DMS153 treated with DMSO at 0.1 percent for 48 hours (cell line): ENCODE measurements around the gene EEFSEC.
A peak's percentile ranks its signal among the peaks of the same experiment; 100 is the strongest.
"Not testable (repeated sequence)": the region's sequence is repeated elsewhere in the genome, so short reads cannot be mapped to it uniquely, and the experiment has no call there.

Experiments
- DNase-seq: peaks from one replicate; lab custom pipeline; 2025; ENCODE audit not compliant: unreplicated experiment; lab: John Stamatoyannopoulos, UW

The EEFSEC gene

DNA sequence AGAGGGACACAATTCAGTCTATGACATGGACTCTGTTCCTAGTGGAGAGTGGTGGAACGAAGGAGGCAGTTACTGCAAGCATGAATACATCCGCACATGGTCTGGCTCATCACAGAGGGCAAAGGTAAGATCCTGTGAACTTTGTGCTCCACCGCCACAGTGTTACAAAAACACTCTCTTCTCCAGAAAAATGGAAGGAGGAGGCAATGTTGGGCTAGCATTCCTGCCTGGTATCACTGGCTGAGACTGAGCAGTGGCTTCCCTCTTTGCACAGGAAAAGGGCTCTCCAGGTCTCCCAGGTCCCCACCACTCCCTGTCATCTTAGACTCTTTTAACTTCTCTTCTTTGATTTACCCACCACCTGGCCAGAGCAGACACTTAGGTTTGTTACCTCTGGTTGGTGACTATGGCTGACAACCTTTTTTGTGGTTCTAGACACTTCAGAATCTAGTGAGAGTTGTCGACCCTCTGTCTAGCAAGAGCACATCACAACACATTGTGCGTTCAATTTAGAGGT, 1.5 kb upstream of the EEFSEC start:
- no peak for DNase-seq

DNA sequence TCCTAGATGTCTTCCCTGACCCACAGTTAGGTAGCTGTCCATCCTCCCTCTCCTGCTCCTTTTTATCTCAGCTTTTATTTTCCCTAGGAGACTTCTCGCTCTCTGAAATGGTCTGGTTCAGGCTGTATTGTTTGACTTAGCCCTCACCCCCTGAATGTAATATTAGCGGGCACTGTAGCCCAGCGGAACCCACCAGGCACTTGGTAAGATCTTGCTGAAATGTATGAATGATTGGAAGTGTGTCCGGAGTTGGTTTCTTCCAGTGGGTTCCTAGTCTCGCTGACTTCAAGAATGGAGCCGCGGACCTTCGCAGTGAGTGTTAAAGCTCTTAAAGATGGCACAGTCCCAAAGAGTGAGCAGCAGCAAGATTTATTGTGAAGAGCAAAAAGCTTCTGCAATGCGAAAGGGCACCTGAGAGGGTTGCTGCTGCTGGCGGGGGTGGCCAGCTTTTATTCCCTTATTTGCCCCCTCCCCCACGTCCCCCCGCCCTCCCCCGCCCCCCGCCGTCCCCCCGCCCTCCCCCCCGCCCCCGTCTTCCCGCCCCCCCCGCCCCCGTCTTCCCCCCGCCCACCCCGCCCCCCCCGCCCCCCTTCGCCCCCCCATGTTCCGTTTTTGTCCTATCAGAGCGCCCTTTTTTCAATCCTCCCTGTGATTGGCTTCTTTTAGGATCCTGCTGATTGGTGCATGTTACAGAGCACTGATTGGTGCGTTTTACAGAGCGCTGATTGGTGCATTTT, 694 bp upstream of the EEFSEC start:
- no peak for DNase-seq

DNA sequence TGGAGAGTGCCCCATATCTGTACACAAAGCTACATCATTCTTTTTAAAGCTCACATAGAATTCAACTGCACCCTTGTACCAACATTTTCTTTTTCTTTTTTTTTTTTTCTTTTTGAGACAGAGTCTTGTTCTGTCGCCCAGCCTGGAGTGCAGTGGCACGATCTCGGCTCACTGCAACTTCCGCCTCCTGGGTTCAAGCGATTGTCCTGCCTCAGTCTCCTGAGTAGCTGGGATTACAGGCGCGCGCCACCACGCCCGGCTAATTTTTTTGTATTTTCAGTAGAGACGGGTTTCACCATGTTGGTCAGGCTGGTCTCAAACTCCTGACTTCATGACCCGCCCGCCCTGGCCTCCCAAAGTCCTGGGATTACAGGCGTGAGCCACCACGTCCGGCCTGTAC, 1.1 kb downstream of the EEFSEC start:
- DNase-seq = not testable (repeated sequence)

DNA sequence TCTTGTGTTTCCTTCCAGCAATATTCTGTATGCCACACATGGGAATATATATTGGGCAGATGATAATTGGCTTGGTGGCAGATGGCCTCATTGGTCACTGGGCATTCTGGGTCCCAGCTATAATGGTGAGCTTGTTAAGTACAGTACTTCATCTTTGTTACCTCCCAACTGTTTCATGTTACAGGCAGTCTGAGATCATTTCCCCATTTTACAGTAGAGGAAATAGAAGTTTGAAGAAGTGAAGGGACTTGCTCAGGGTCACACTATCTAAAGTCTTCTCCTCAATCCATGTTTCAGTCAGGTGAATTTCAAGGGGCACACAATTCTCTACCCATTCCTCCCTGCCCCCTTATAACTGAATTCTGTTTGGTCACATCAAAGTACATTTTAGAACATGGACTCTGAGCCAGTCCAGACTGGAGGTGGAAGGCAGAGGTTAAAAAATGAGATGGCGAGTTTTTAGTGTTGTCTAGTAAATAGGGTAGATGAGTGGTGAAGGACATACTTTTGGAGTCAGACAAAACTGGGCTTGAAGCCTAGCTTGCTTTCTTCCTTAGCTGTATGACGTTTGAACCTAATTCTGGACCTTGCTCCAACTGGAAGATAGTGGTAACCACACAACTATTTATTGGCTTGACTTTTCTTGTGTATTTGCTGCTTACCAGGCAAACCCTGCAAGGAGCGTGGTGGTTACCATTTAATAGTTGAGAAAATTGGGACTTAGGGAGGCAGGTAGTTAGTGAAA, 2.5 kb downstream of the EEFSEC start:
- no peak for DNase-seq

DNA sequence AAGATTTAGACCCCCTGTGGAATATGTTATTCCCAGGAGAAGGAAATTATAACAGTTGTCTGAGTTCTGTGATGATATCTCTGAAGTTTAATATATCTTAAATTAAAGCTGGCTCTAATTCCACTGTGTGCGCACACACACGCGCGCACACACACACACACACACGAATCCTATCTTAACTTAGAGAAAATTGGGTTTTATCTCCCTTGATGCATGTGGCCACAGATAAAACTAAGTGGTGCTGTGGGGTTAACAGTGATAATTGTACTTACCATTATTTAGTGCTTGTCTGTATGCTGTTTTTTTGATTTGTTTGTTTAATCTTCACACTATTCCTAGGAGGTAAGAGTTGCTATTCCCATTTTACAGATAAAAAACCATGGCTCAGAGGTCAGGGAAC, 7.4 kb downstream of the EEFSEC start:
- no peak for DNase-seq

DNA sequence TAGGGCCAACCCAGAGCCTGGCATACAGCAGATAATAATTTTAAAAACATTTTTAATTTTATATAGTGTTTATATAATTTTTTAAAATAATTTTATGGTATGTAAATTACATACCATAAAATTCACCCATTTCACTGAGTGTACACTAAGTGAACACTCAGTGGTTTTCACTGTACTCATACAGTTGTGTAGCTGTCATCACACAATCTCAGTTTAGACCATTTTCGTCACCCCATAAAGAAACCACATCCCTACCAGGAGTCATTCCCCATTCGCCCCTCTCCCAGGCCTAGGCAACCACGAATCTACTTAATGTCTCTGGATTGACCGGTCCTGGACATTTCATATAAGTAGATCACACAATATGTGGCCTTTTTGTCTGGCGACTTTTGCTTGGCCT, 10.2 kb downstream of the EEFSEC start:
- DNase-seq = no peak

DNA sequence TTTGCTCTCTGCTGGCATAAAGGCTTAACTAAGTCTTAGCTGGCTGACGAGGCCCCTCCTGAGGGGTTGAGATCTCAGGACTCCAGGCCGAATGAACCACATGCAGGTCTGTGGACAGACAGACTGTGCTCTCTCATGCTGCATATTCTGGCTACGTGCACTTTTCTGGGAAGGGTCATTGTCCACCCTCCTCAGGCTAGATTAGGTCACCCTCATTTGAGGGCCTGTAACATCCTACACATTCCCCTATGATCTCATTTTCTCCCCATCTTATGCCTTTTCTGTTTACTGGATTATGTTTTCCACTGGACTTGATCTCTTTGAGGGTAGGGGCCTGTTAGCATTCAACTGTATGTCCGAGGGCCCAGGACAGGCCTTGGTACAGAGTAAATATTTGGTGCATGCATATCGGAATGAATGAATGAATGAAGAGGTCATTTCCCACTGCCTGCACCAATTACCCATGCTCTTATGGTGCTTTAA, 13.7 kb downstream of the EEFSEC start:
- DNase-seq = no peak

DNA sequence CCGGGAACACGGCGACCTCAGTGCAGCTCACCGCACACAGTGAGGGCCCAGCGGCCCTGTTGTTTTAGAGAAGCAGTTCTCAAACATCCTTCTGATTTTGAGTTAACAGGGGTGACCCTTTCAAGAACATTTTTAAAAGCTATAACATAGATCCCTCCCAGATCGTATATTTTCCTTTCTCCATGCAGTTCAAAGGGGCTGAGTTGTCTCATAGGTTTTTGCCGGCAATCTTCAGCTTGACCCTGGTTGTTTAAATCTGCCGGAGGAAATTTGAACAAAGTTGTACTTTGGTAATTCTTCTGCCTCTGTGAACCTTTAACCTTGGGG, 14.3 kb downstream of the EEFSEC start:
- DNase-seq = no peak

DNA sequence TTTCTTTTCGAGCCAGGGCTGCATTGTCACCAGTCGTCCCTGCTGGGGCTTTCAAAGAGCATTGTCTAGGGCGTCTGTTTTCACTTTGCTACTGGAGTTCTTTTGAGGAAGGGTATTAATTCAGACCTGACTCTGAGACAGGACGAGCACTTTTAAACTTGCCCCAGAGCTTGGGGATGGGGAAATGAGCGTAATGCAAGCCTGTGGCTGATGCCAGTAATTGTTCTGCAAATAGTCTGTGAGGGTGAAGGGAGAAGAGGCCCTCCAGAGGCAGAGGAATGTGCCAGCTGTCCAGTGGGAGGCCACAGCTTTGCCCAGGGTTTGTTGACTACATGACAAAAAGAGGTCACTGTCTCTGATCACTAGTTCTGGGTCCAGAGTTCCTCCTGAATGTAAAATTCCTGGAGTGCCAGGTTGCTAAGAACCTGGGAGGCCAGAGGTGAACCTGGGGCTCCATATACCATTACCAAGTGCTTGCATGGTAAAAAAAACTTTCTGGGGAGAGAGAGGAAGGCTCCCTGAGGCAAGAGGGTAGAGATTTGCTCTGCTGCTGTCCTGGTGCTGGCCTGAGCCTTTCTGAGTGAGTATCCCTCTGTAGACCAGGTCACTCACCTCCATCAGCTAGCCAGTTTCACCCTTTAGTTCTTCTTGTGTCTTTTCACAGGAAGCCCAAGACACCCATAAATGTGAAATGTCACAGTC, 14.8 kb downstream of the EEFSEC start:
- no peak for DNase-seq

DNA sequence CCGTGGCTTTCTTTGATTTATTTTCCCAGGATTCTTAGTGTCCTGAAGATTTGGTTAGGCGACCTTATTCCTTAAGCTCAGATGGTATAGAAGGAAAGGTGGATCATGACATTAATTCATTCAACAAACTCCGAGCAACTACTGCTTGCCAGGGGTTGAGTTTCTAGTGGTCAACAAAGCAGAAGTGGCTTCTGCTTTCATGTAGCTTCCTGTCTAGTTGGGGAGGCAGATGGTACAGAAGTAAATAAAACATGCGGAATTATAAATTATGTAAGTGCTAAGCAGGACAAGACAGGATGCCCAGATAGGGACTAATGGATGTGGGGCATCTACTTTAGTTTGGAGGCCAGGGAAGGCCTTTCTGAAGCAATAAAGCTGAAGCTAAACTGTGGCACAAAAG, 15.6 kb downstream of the EEFSEC start:
- DNase-seq = no peak

DNA sequence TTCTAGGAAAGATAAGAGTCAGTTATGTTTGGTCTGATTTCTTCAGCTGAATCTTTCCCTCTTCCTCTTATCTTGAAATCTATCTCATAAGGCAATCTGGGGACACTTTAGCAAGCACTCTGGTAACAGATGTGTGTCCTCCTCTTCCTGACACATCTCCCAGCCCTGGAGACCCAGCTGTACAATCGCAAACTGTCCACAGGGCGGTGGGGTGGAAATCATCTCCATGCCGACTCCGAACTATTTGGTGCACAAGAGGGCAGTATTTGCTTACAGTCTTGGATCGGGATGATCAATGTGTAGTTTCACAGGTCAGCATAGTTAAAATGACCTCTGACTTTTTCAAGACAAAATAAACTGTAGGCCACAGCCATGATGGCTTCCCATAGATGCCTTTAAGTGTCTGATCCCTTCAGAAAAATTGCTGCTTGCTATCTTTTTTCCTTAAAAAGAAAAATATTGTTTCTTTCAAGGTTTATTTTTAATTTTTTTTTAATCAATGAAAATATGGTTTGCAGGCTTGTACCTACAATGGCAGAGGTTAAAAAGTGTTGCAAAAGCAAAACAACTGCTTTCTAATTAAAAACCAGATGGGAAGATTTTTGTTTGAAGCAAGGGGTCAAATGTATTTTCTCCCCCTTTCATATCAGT, 17.7 kb downstream of the EEFSEC start:
- DNase-seq = peak; percentile 3

DNA sequence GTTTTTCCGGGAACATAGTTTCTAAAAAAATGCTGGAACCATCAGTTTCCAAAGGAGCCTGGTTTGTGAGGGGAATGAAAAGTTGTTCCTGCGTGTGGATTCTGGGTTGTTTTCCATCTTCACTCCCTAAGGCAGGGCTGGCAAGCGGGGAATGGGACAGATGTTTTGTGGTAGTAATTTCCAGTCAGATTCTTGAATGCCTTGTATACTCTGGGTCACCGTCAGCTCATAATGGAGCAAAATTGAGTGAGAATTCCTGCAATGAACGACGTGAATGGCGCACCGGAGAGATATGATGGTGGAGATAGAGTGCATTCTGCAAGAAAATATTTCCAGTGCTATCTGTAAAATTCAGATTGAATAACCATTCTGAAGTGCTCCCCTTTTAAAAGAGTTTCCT, 19.9 kb downstream of the EEFSEC start:
- DNase-seq = no peak

DNA sequence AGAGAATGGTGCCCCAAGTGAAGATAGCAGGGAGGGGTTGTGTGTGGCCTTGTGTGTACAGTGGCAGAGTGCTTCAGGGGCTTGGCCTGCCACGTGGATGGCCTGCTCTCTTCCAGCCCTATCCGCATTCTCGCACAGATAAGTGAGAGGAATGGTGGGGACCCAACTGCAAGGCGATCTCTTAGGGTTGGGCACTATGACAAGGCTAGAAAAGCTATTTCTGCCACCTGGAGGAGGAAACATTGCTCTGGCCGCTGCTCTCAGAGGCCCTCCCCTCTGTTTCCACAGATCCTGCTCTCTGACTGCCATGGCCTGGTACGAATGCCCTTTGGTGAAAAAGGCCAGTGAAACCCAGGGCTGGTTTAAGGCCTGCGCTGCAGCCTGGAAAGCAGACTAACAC, 20.6 kb downstream of the EEFSEC start:
- DNase-seq = no peak

DNA sequence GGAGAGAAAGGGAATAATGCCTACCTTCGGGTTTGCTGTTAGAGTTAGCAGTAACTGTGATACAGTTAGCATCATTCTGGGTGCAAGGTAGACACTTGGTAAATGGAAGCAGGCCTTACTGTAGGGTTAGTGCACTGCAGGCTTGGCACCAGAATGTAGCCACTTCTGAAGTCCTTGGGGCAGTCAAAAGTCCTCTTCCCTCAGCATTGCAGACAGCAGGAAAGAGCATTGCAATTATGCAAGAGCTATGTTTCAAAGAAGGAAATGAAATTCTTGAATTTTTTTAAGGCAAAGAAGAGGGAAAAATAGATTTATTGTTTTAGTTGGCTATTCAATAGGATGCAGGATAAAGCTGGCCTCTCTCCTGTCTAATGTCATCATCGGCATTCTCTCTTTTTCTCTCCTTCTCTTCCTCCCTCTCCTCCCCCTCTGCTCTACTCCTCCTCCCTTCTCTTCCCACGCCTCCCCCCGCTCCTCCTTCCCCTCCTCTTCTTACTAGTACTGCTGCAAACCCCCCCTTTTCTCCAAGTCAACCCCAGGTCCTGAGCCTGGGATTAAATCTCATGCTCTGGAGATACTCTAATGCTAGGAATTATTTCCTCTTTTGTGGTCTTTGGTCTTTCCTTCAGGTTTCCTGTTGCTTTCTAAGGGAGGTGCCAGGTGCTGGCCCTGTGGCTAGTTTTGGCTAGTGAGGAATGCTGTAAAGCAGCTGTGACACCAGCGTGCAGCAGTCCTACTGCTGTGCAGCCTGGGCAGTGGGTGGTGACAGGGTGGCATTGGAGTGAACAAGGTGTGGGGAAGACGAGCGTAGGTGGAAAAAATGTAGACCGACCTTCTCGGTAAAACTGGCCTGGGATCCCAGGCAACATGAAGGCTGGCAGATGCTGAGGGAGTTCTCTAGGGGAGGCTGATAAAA, 21.7 kb downstream of the EEFSEC start:
- no peak for DNase-seq

DNA sequence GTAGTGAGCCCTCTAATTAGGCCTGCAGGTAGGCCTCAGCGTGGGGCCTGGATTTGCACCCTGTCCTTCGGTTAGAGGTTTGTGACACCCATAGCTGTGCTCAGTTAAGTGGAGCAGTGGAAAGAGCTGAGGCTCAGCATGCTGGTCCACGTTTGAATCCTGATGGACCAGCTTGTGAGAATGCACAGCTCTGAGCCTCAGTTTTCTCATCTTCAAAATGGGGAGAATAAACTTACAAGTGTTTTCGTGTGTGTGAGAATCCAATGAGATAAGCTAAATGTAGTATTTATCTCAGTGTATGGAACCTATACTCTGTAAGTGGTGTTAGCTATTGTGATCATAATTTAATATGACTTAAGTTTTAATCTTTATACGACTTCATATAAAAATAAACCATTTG, 22.5 kb downstream of the EEFSEC start:
- no peak for DNase-seq

DNA sequence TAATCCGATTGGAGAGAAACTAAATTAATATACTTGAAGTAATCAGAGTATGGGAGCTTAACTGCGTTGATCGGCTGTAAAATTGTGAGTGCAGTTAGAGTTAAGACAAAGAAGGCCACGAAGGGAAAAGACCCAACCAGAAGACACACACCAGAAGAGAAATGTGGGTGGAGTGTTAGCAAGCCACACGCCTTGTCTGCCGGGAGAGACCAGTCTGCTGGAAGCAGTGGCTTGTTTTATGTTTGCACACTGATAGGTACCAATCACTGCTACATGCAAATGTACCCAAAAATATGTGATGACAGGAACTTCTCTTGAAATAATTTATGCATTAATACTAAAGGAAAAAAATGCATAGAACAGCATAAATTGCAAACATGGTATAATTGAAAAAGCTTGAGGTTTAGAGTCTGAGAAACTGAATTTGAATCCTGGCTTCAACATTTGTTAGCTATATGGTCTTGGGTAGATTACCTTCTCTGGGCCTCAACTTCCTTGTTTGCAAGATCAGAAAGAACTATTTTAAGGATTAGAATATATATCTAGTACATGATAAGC, 23.1 kb downstream of the EEFSEC start:
- DNase-seq = no peak

DNA sequence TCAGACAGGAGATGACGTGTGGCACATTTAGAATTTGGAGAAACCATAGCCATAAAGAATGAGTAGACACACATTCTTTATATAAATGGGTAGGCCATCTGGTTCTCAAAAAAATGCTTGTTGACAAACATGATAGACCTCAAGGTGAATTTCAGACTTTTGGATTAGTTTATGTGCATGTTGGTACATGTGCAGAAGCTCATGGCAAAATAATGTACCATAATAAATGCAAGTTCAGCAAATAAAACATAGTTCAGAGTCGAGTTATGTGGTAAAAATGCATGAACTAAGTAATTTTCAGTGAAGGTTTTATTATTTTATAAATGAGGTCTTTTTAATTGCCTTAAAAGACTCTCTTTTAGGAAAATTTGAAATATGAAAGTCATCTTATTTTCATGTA, 24.6 kb downstream of the EEFSEC start:
- no peak for DNase-seq

DNA sequence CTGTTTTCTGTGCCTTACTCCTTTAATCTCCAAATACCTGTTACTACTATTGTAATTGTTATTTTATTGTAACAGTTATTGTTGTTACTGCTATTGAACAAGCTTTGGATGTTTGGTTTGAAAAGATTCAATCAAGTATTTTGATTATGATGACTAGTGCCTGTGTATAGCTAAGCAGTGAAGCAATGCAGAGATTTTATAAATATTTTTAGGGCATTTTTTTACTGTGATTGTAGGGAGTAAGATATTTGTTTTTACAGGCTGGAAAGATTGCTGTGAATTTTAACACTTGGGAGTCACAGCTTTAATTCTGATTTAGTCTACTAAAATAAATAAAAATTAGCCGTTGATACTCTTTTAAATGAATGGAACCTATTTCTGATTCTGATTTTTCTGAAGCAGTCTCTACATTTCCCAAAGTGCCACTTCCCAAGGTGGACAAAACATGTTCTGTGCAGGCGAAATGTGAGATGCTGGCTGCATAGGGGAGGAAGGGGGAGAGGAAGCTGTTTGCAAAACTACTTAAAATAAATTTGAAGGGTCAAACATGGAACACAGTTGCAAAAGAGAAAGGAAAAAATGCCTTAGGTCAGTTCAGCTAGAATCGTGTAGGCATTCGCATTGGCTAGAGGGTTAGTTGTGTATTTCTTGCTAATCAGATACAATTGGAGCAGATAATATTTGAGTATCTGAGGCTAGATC, 25.7 kb downstream of the EEFSEC start:
- no peak for DNase-seq

DNA sequence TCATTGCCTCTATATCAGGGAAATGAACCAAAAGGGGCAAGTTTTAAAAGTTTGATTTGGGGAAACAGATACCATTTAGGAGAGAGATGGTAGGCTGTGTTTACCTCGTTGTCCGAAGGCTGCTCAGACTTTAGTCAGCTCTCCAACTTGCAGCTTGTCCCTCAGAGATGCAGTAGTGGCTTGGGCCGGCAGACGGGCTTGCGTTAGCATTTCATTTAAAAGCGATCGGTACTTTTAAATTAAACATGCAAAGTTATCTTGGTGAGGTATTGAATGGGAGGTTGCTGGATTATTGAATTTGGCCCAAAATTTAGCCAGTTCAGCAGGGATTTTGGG, 26.2 kb downstream of the EEFSEC start:
- no peak for DNase-seq

DNA sequence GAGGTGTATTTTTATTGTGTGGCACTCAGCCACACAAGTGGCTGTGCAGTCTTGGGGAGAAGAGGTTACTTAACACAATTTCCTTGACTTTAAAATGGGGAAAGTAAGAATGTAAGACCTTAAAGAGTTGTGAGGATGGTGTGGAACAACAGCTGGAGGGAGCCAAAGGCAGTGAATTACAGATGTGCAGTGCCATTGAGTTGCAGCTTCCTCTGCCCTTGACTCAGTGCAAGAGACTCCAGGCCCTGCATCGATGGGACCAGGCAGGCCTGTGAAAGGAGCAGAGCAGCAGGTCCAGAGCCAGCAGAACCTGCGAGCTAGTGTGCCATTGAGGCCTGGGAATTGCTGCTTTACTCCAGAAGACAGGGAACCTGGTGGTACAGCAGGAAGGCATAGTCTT, 27.2 kb downstream of the EEFSEC start:
- DNase-seq = no peak
